Endothelial cell of umbilical vein (primary cell): Measurements from ENCODE around the gene USF1. TPM values are rescaled to one million over a fixed set of nuclear protein-coding genes. Genes with fewer than 3 reads are reported as not detected.
A peak's percentile ranks its signal among the peaks of the same experiment; 100 is the strongest.

Experiments
- BruUV-seq: library from RNA; stranded (reverse); fragments of 400-500 nt; replicated peaks from 2 replicates; lab custom pipeline; 2021; lab: Mats Ljungman, UMichigan
- CTCF ChIA-PET: fragments of 300-600, 350-600 bp; sonication (Branson Sonifier 250); formaldehyde crosslinking; loops from one replicate; lab custom pipeline; 2021; ENCODE audit warnings: antibody characterized with exemption, inconsistent platforms; lab: Charles Lee
- POLR2A ChIA-PET: fragments of 300-600, 350-600 bp; sonication (Branson Sonifier 250); formaldehyde crosslinking; loops from one replicate; lab custom pipeline; 2021; ENCODE audit warnings: antibody characterized with exemption, inconsistent platforms; lab: Charles Lee
- DNase-seq: peaks from one replicate; pipeline ENCODE4 v3.0.0-alpha.2; 2011; ENCODE audit warnings: low read depth, low spot score
- FAIRE-seq: peaks from 2 replicates; lab custom pipeline; 2011; peaks lifted over from hg19 to GRCh38; lab: Jason Lieb, UNC
- H2AFZ ChIP-seq: 2 replicates; pipeline ENCODE4 v1.6.0; 2012; ENCODE audit warnings: low read depth, low read length, control low read depth, inconsistent platforms
- H3K27ac ChIP-seq: 2 replicates; pipeline ENCODE4 v1.5.1; 2011; ENCODE audit warnings: low read depth, mild to moderate bottlenecking, control low read depth, low read length, moderate library complexity; ENCODE audit not compliant: insufficient read depth
- H3K27me3 ChIP-seq, 2 experiments: 2 replicates each; pipeline versions ENCODE4 v1.6.0 to v1.6.1; 2011; ENCODE audit warnings: low read length in 2 of 2, mixed read lengths in 1 of 2; ENCODE audit not compliant: control insufficient read depth in 2 of 2, insufficient read depth in 2 of 2
- H3K36me3 ChIP-seq, 2 experiments: 2 replicates in 1 of 2; 3 replicates in 1 of 2; pipeline ENCODE4 v1.5.1; 2011; ENCODE audit warnings: low read length in 2 of 2, mild to moderate bottlenecking in 1 of 2, moderate library complexity in 1 of 2; ENCODE audit not compliant: control insufficient read depth in 2 of 2, insufficient read depth in 2 of 2; ENCODE audit errors: extremely low read depth in 1 of 2
- H3K4me1 ChIP-seq: 3 replicates; pipeline ENCODE4 v1.5.1; 2011; ENCODE audit warnings: mild to moderate bottlenecking, low read length; ENCODE audit not compliant: control insufficient read depth, insufficient read depth; ENCODE audit errors: extremely low read depth
- H3K4me2 ChIP-seq: 2 replicates; pipeline ENCODE4 v1.6.1; 2011; ENCODE audit warnings: low read length, control low read depth, mixed read lengths; ENCODE audit not compliant: insufficient read depth
- H3K4me3 ChIP-seq, 3 experiments: fragments of 200-600 bp in 1 of 3; sonication (generic), shearing (Covaris generic) in 1 of 3; replicated peaks in 1 of 3; 2 replicates each; pipeline ENCODE4 v1.5.1; 2011 to 2016; ENCODE audit warnings: control low read depth in 3 of 3, low read length in 3 of 3, mild to moderate bottlenecking in 2 of 3, inconsistent platforms in 1 of 3, low read depth in 1 of 3, moderate library complexity in 1 of 3; ENCODE audit not compliant: insufficient read depth in 1 of 3
- H3K79me2 ChIP-seq: 2 replicates; pipeline ENCODE4 v1.6.0; 2012; ENCODE audit warnings: low read length, inconsistent platforms; ENCODE audit not compliant: control insufficient read depth, insufficient read depth
- H3K9ac ChIP-seq: replicated peaks from 2 replicates; pipeline ENCODE3; 2011; ENCODE audit warnings: low read length, control low read depth; ENCODE audit not compliant: insufficient read depth; ENCODE audit errors: extremely low read depth
- H3K9me1 ChIP-seq: replicated peaks from 3 replicates; pipeline ENCODE4 v1.6.0; 2011; ENCODE audit warnings: mild to moderate bottlenecking, low read length; ENCODE audit not compliant: control insufficient read depth, insufficient read depth; ENCODE audit errors: extremely low read depth
- H3K9me3 ChIP-seq: replicated peaks from 2 replicates; pipeline ENCODE4 v1.5.1; 2012; ENCODE audit warnings: low read length, inconsistent platforms; ENCODE audit not compliant: control insufficient read depth, insufficient read depth
- H4K20me1 ChIP-seq: replicated peaks from 2 replicates; pipeline ENCODE3; 2011; ENCODE audit warnings: mild to moderate bottlenecking, low read length; ENCODE audit not compliant: control insufficient read depth, insufficient read depth; ENCODE audit errors: extremely low read depth
- CTCF ChIP-seq, 2 donors: IDR thresholded peaks; 1 replicate in 1 of 2; 2 replicates in 1 of 2; pipeline ENCODE4 v1.5.1; 2011; ENCODE audit warnings: low read length in 2 of 2, mild to moderate bottlenecking in 2 of 2, moderate library complexity in 2 of 2, control low read depth in 1 of 2, inconsistent platforms in 1 of 2, low read depth in 1 of 2; ENCODE audit not compliant: insufficient read depth in 1 of 2; ENCODE audit errors: extremely low read depth in 1 of 2
- FOS ChIP-seq: IDR thresholded peaks from 2 replicates; pipeline ENCODE4 v1.6.1; 2011; ENCODE audit warnings: mild to moderate bottlenecking, low read length, moderate library complexity, borderline replicate concordance; ENCODE audit not compliant: insufficient read depth
- GATA2 ChIP-seq: IDR thresholded peaks from 2 replicates; pipeline ENCODE4 v1.7.0; 2011; ENCODE audit warnings: low read depth, mild to moderate bottlenecking, moderate library complexity, mixed read lengths, low read length; ENCODE audit not compliant: insufficient read length, insufficient read depth
- JUN ChIP-seq: IDR thresholded peaks from 2 replicates; pipeline ENCODE4 v1.6.1; 2011; ENCODE audit warnings: borderline replicate concordance, low read depth; ENCODE audit not compliant: insufficient read length, insufficient read depth
- MYC ChIP-seq: IDR thresholded peaks from one replicate; pipeline ENCODE4 v1.6.1; 2011; ENCODE audit warnings: mild to moderate bottlenecking, low read depth, low read length
- dilution Hi-C: fragments of 300-500 bp; cut with MboI; formaldehyde crosslinking; loops from one replicate; pipeline ENCODE4 v1.15.0; 2019; ENCODE audit warnings: low sequenced_read_pairs; ENCODE audit not compliant: extremely low pct_ligation_motif_present
- intact Hi-C: fragments of 100-400 bp; cut with micrococcal nuclease; formaldehyde crosslinking; loops from one replicate; pipeline ENCODE4 v1.10.0; 2022
- polyA plus RNA-seq, 4 experiments: library from polyadenylated mRNA; depleted of rRNA in 3 of 4; stranded (reverse) in 3 of 4; unstranded in 1 of 4; fragments of >200 nt; gene quantifications; 2 replicates each; pipeline versions ENCODE4 v1.2.1 to v1.2.3, GENCODE V29; 2011 to 2012; ENCODE audit warnings: missing spikeins in 1 of 4
- total RNA-seq: library from RNA; stranded (reverse); gene quantifications from 2 replicates; pipeline ENCODE4 v1.2.3, GENCODE V29; 2021

The USF1 gene
- total and polyA plus RNA-seq, 2 donors (not counting 3 experiments of a cell fraction or from before 2014, with no cell fraction given): 53.4 to 56.7 TPM

DNA sequence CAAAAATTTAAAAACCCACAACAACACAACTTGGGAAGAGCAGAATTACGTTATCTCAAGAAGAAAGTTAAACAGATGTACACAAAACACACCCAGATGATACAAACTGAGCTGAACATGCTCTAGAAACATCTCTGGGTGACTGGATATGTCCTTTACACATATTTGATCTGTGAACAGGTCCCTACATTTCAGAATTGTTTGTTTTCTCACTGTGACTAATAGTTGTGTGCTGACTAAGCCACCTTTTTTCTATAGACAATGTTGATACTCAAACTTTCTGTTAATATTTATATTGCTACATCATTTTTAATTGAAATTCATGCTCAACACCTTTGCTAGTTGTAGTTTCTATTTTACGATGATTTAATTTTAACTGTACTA lies 23.8 kb downstream of the USF1 start:
- H3K9me3 ChIP-seq: no peaks in the 10 kb centered on the region
- H3K4me2 ChIP-seq: peak overlapping the region; percentile 69
- no peaks in the 10 kb centered on the region for H3K9me1 ChIP-seq
- ChIA-PET CTCF (interaction anchor here (0.9 to 5.6 kb wide), 8 partner anchors 9 to 132 kb away, joined by 3 to 100 read pairs (median 4); partner anchors contain the start of genes KLHDC9 and UFC1), POLR2A (interaction anchor here (1.0 to 2.5 kb wide), 2 partner anchors 25 to 137 kb away, joined by 4 to 19 read pairs; no protein-coding TSS in a partner anchor)
- H3K4me3 ChIP-seq: no peak overlapping the region
- H3K27ac ChIP-seq: no peak overlapping the region
- H3K79me2 ChIP-seq: peaks cover 22% of the 10 kb centered on the region
- no peak for DNase-seq
- intact Hi-C loops: loop anchor here (1.0 to 10.0 kb wide), 3 partner anchors 9 to 363 kb away; no protein-coding TSS in a partner anchor
- BruUV-seq: no TSS peak
- TF ChIP-seq GATA2 (no peak), FOS (peak; percentile 18)
- no peaks in the 10 kb centered on the region for H4K20me1 ChIP-seq
- FAIRE-seq: no peak
- H3K36me3 ChIP-seq: no peaks in the 10 kb centered on the region
- no peak overlapping the region for H3K9ac ChIP-seq
- peaks cover 36% of the 10 kb centered on the region for H3K4me1 ChIP-seq
- no peak overlapping the region for H2AFZ ChIP-seq
- dilution Hi-C loops: no loop called here
- no peaks in the 10 kb centered on the region for H3K27me3 ChIP-seq

DNA sequence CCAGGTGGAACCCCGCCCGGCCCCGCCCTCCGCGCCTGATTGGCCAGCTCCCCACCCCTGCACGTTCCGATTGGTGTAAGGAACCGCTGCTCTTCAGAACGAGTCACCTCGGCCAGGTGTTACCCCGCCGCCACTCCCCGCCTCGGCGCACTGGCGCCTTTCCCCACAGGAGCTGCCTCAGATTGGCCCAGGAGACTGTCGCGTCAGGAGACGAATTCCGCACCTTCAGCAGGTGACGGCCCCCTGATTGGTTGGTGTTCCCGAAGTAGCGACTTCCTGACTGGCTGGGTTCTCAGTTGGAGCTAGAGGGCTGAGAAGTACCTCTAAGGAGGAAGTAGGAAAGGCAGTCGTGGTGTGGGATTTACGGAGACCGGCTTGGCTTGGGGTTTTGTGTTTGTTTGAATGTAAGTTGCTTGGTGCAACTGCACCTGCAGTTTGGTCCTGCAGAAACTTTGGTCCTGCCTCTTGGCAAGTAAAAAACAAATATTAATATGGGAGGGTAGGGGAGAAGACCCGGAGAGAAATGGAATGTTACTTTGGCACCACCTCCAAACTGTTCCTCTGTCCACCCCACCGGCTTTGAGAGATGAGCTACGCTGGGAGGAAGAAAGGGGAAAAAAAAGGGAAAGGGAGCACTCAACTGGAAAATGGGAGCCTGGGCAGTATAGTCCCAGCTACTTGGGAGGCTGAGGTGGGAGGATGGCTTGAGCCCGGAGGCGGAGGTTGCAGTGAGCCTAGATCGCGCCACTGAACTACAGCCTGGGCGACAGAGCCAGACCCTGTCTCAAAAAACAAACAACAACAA lies 24.4 kb downstream of the USF1 start:
- Histone ChIP-seq H3K4me1 (peaks cover 39% of the 10 kb centered on the region), H3K9me3 (no peaks in the 10 kb centered on the region), H3K9me1 (no peaks in the 10 kb centered on the region), H4K20me1 (no peaks in the 10 kb centered on the region), H3K27ac (no peak overlapping the region), H2AFZ (peak overlapping the region; percentile 93), H3K4me2 (peak overlapping the region; percentile 69), H3K79me2 (peaks cover 22% of the 10 kb centered on the region), H3K36me3 (no peaks in the 10 kb centered on the region), H3K27me3 (no peaks in the 10 kb centered on the region), H3K9ac (peak overlapping the region; percentile 88), H3K4me3 (peak overlapping the region; percentile 70 to 87 (median 77))
- DNase-seq: peak; percentile 84
- FAIRE-seq: peak; percentile 57
- intact Hi-C loops (loop anchor here (1.0 to 10.0 kb wide), 3 partner anchors 8 to 363 kb away; no protein-coding TSS in a partner anchor), dilution Hi-C loops (no loop called here)
- CTCF ChIA-PET: interaction anchor here (0.6 to 5.6 kb wide), 12 partner anchors 8 to 132 kb away, joined by 3 to 100 read pairs (median 4); partner anchors contain the start of genes KLHDC9 and UFC1
- POLR2A ChIA-PET: interaction anchor here (0.6 to 2.5 kb wide), 4 partner anchors 24 to 137 kb away, joined by 4 to 19 read pairs (median 6); partner anchors contain the start of gene USF1
- TF ChIP-seq CTCF (IDR thresholded peaks at IDR 0.05; ENCODE audit: extremely low read depth in 1 of 2, insufficient read depth in 1 of 2, low read depth in 1 of 2, low read length in 2 of 2) (no peak), JUN (no peak), MYC (no peak)
- BruUV-seq: no TSS peak
